GM23248 (cell line): Measurements from ENCODE around the gene DCUN1D3. TPM values are rescaled to one million over a fixed set of nuclear protein-coding genes. Genes with fewer than 3 reads are reported as not detected.

Experiments
- DNase-seq: peaks from one replicate; pipeline ENCODE4 v3.0.0-alpha.2; 2015
- H2AFZ ChIP-seq: fragments of 200-600 bp; sonication (generic); 2 replicates; pipeline ENCODE4 v1.6.1; 2016; ENCODE audit warnings: antibody characterized with exemption
- H3F3A ChIP-seq: fragments of 200-600 bp; sonication (generic); 2 replicates; pipeline ENCODE4 v1.6.1; 2016; ENCODE audit warnings: mild to moderate bottlenecking, antibody characterized with exemption, mixed run types; ENCODE audit not compliant: insufficient read depth
- H3K27ac ChIP-seq: fragments of 200-600 bp; sonication (generic); 2 replicates; pipeline ENCODE4 v1.5.1; 2016; ENCODE audit warnings: mild to moderate bottlenecking
- H3K27me3 ChIP-seq: fragments of 200-600 bp; sonication (generic); replicated peaks from 2 replicates; pipeline ENCODE4 v1.6.1; 2016; ENCODE audit warnings: mild to moderate bottlenecking; ENCODE audit not compliant: insufficient read depth
- H3K36me3 ChIP-seq: fragments of 200-600 bp; sonication (generic); 2 replicates; pipeline ENCODE4 v1.6.1; 2016; ENCODE audit warnings: low read depth, mild to moderate bottlenecking
- H3K4me1 ChIP-seq: fragments of 200-600 bp; sonication (generic); 2 replicates; pipeline ENCODE4 v1.6.1; 2016; ENCODE audit warnings: mild to moderate bottlenecking; ENCODE audit not compliant: insufficient read depth
- H3K4me2 ChIP-seq: fragments of 200-600 bp; sonication (generic); one replicate; pipeline ENCODE4 v1.6.1; 2016; ENCODE audit warnings: mild to moderate bottlenecking; ENCODE audit not compliant: unreplicated experiment
- H3K4me3 ChIP-seq: fragments of 200-600 bp; sonication (generic); 2 replicates; pipeline ENCODE4 v1.5.1; 2016; ENCODE audit warnings: mild to moderate bottlenecking
- H3K79me2 ChIP-seq: fragments of 200-600 bp; sonication (generic); 2 replicates; pipeline ENCODE4 v1.6.1; 2016; ENCODE audit warnings: mild to moderate bottlenecking; ENCODE audit not compliant: insufficient read depth
- H3K9ac ChIP-seq: fragments of 200-600 bp; sonication (generic); 2 replicates; pipeline ENCODE4 v1.6.1; 2016; ENCODE audit warnings: mild to moderate bottlenecking
- H3K9me2 ChIP-seq: fragments of 200-600 bp; sonication (generic); 2 replicates; pipeline ENCODE4 v1.6.1; 2016; ENCODE audit warnings: mixed run types, mild to moderate bottlenecking, moderate library complexity; ENCODE audit not compliant: insufficient read depth
- H3K9me3 ChIP-seq: fragments of 200-600 bp; sonication (generic); one replicate; pipeline ENCODE4 v1.6.1; 2017; ENCODE audit warnings: low read depth
- H4K20me1 ChIP-seq: fragments of 200-600 bp; sonication (generic); 2 replicates; pipeline ENCODE4 v1.6.0; 2016; ENCODE audit not compliant: insufficient read depth
- EZH2 ChIP-seq: fragments of 200-600 bp; sonication (generic); IDR thresholded peaks from 2 replicates; pipeline ENCODE4 v1.6.1; 2018; ENCODE audit warnings: antibody characterized with exemption, mild to moderate bottlenecking; ENCODE audit not compliant: insufficient read depth, poor library complexity, severe bottlenecking
- EZH2phosphoT487 ChIP-seq: fragments of 200-600 bp; sonication (generic); IDR thresholded peaks from 2 replicates; pipeline ENCODE4 v1.6.1; 2018; ENCODE audit warnings: antibody characterized with exemption, moderate library complexity, mild to moderate bottlenecking, low read depth; ENCODE audit not compliant: insufficient read depth
- WGBS, 2 experiments: methylation state at CpG; one replicate each; pipeline ENCODE4 v1.1.6; 2015 to 2017; ENCODE audit warnings: low lambda C conversion rate in 2 of 2, low coverage in 1 of 2; ENCODE audit errors: missing lambda C conversion rate in 2 of 2; 5-methylcytosine and 5-hydroxymethylcytosine counted together
- in situ Hi-C: fragments of 300-500 bp; cut with MboI; formaldehyde crosslinking; loops from 2 replicates; pipeline ENCODE4 v1.15.0; 2020
- polyA plus RNA-seq: library from polyadenylated mRNA; unstranded; fragments of >200 nt; fragmentation: Nextera tagmentation; extraction: Ambion mirVana; gene quantifications from 2 replicates; pipeline ENCODE4 v1.2.1, GENCODE V29; 2016
- total RNA-seq: library from RNA; depleted of rRNA; stranded (reverse); fragments of >200 nt; shearing (Covaris generic); gene quantifications from 2 replicates; pipeline ENCODE4 v1.2.3, GENCODE V29; 2014

Gene DCUN1D3
- total and polyA plus RNA-seq, 2 experiments from 2014 or later = 15.2 to 35.2 TPM

- Histone ChIP-seq H3K4me2 (no peak overlapping the region), H3K4me1 (peaks cover under 1% of the 10 kb centered on the region), H3K79me2 (no peaks in the 10 kb centered on the region), H3K9me2 (no peaks in the 10 kb centered on the region), H3K27ac (no peak overlapping the region), H4K20me1 (no peaks in the 10 kb centered on the region), H3K36me3 (no peaks in the 10 kb centered on the region; the same call in 1 of the 2 replicates), H3K9me3 (no peaks in the 10 kb centered on the region), H3K27me3 (no peaks in the 10 kb centered on the region), H3K4me3 (no peak overlapping the region), H3F3A (no peaks in the 10 kb centered on the region), H2AFZ (no peak overlapping the region), H3K9ac (no peak overlapping the region)
- no peak for TF ChIP-seq EZH2phosphoT487
- TF ChIP-seq EZH2 = no peak
- no peak for DNase-seq
- in situ Hi-C loops = no loop called here
- 100% methylated on average over 1 of the region's 1 CpG for WGBS, 2 experiments
Observed at GRCh38 chr16:20925751-20926150, 25.6 kb upstream of the DCUN1D3 start.

- no peak overlapping the region for H3K9ac ChIP-seq
- H3K4me1 ChIP-seq = peaks cover 7% of the 10 kb centered on the region
- TF ChIP-seq EZH2 (no peak), EZH2phosphoT487 (no peak)
- H3F3A ChIP-seq = no peaks in the 10 kb centered on the region; the same call in 1 of the 2 replicates
- H3K27me3 ChIP-seq = no peaks in the 10 kb centered on the region
- 45 to 63% methylated on average over 3 of the region's 3 CpGs for WGBS, 2 experiments
- H3K79me2 ChIP-seq = no peaks in the 10 kb centered on the region
- no peak overlapping the region for H3K27ac ChIP-seq
- H3K9me2 ChIP-seq = no peaks in the 10 kb centered on the region
- DNase-seq = no peak
- no peaks in the 10 kb centered on the region for H4K20me1 ChIP-seq
- H3K36me3 ChIP-seq = no peaks in the 10 kb centered on the region; the same call in 1 of the 2 replicates
- in situ Hi-C loops = no loop called here
- no peak overlapping the region for H3K4me2 ChIP-seq
- H3K4me3 ChIP-seq = no peak overlapping the region
- H2AFZ ChIP-seq = no peak overlapping the region
- no peaks in the 10 kb centered on the region for H3K9me3 ChIP-seq
Observed at GRCh38 chr16:20923876-20924275, 23.7 kb upstream of the DCUN1D3 start.

- 96 to 98% methylated on average over 2 of the region's 2 CpGs for WGBS, 2 experiments
- H3F3A ChIP-seq = no peaks in the 10 kb centered on the region; the same call in 1 of the 2 replicates
- DNase-seq = no peak
Observed at GRCh38 chr16:20920799-20921198, 20.6 kb upstream of the DCUN1D3 start.

GRCh38 chr16:20920091-20920490 lies 19.9 kb upstream of the DCUN1D3 start:
- H3K27me3 ChIP-seq = no peaks in the 10 kb centered on the region
- peaks cover 13% of the 10 kb centered on the region for H3K4me1 ChIP-seq
- DNase-seq = no peak
- no peaks in the 10 kb centered on the region; the same call in 1 of the 2 replicates for H3F3A ChIP-seq
- H3K36me3 ChIP-seq = no peaks in the 10 kb centered on the region; the same call in 1 of the 2 replicates
- H3K9ac ChIP-seq = no peak overlapping the region
- no peak overlapping the region for H3K4me2 ChIP-seq
- H3K9me2 ChIP-seq = no peaks in the 10 kb centered on the region
- no peak overlapping the region for H2AFZ ChIP-seq
- no peak overlapping the region for H3K4me3 ChIP-seq
- H3K9me3 ChIP-seq = no peaks in the 10 kb centered on the region
- TF ChIP-seq EZH2phosphoT487 = no peak
- TF ChIP-seq EZH2 = no peak
- in situ Hi-C loops = no loop called here
- H3K79me2 ChIP-seq = no peaks in the 10 kb centered on the region
- no peaks in the 10 kb centered on the region for H4K20me1 ChIP-seq
- WGBS, 2 experiments = 97 to 99% methylated on average over 5 of the region's 5 CpGs
- H3K27ac ChIP-seq = no peak overlapping the region

More at GRCh38 chr16:20920799-20921198, 20.6 kb upstream of the DCUN1D3 start:
- H3K4me2 ChIP-seq = no peak overlapping the region
- H3K27ac ChIP-seq = no peak overlapping the region
- H3K9me2 ChIP-seq = no peaks in the 10 kb centered on the region
- no peaks in the 10 kb centered on the region for H3K79me2 ChIP-seq
- peaks cover 13% of the 10 kb centered on the region for H3K4me1 ChIP-seq
- no peak overlapping the region for H2AFZ ChIP-seq
- H3K36me3 ChIP-seq = no peaks in the 10 kb centered on the region; the same call in 1 of the 2 replicates
- in situ Hi-C loops = no loop called here
- no peaks in the 10 kb centered on the region for H4K20me1 ChIP-seq
- no peak overlapping the region for H3K4me3 ChIP-seq
- H3K9ac ChIP-seq = no peak overlapping the region
- TF ChIP-seq EZH2phosphoT487 (no peak), EZH2 (no peak)
- H3K27me3 ChIP-seq = no peaks in the 10 kb centered on the region
- no peaks in the 10 kb centered on the region for H3K9me3 ChIP-seq
